Ectodermal cell (in vitro differentiated cells): ENCODE data around the gene GAK.

Source experiments
- H3K27ac ChIP-seq: 2 replicates; pipeline ENCODE4 v1.7.0; 2013; ENCODE audit warnings: mild to moderate bottlenecking, low read depth, low read length; ENCODE audit not compliant: insufficient read depth, poor library complexity, severe bottlenecking
- H3K27me3 ChIP-seq: 2 replicates; pipeline ENCODE4 v1.7.0; 2013; ENCODE audit warnings: mild to moderate bottlenecking, low read length; ENCODE audit not compliant: insufficient read depth, control insufficient read depth, poor library complexity, severe bottlenecking
- H3K36me3 ChIP-seq: one replicate; pipeline ENCODE4 v1.7.0; 2013; ENCODE audit warnings: low read length; ENCODE audit not compliant: control insufficient read depth, insufficient read depth
- H3K4me1 ChIP-seq: one replicate; pipeline ENCODE4 v1.7.0; 2013; ENCODE audit warnings: low read length; ENCODE audit not compliant: control insufficient read depth, insufficient read depth
- H3K4me3 ChIP-seq: 2 replicates; pipeline ENCODE4 v1.7.0; 2013; ENCODE audit warnings: low read depth, low read length, control low read depth; ENCODE audit not compliant: insufficient read depth
- H3K9me3 ChIP-seq: 2 replicates; pipeline ENCODE4 v1.7.0; 2013; ENCODE audit warnings: mild to moderate bottlenecking, low read length, moderate library complexity; ENCODE audit not compliant: control insufficient read depth
- WGBS, 2 experiments: methylation state at CpG; one replicate each; pipeline ENCODE4 v1.1.7; 2013; ENCODE audit warnings: missing lambda C conversion rate in 2 of 2; 5-methylcytosine and 5-hydroxymethylcytosine counted together

Gene GAK

DNA sequence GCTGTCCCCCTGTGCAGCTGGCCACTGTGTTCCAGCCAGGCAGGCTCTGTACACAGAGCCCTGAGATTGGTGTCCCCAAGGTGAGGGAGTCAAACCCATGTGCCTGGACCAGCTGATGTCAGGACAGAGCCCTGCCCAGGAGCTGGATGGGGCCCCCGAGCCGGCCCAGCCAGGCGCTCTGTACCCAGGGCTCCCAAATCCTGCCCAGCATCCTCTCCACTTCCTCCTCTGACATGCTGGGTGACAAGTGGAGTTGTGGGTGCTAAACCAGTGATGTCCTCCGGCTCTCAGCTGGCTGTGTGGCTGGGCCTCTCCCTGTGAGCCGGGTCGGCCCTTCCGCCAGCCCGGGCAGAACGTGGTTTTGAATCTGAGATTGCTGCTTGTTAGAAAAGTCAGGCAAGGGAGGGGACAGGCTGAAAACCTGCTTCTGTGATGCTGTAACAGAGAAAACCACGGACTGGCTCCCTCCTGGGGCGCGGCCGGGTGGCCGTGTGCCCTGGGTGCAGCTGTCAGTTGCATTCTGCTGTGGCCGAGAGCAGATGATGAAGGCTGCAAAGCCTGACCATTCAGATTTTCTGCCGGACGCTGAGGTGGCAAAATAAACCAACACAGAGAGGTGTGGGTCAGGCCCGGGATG, 98.3 kb downstream of the GAK start:
- Histone ChIP-seq H3K4me1 (no peaks in the 10 kb centered on the region), H3K27ac (no peak overlapping the region), H3K36me3 (no peaks in the 10 kb centered on the region), H3K9me3 (peaks cover 6% of the 10 kb centered on the region), H3K27me3 (peaks cover 2% of the 10 kb centered on the region), H3K4me3 (no peak overlapping the region)
- 93% methylated on average over 18 of the region's 18 CpGs for WGBS, 2 experiments

DNA sequence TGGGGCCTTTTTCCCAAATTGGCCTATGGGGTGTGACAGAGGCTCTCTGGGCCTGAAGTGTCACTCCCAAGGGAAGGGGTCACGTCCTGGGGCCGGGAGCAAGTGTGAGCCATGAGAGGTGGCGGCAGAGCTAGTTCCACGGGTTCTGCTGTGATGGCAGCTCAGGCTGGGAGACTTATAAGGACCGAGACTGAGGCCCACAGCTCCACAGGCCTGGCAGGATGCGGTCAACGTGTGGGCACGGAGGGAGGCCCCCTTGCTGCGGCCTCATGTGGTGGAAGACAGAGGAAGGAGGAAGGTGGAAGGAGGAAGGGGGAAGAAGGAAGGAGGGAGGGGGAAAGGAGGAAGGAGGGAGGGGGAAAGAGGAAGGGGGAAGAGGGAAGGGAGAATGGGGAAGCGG, 99.0 kb downstream of the GAK start:
- 83 to 85% methylated on average over 10 of the region's 10 CpGs for WGBS, 2 experiments
- Histone ChIP-seq H3K27me3 (peaks cover 9% of the 10 kb centered on the region), H3K4me3 (no peak overlapping the region), H3K27ac (no peak overlapping the region), H3K9me3 (peaks cover 3% of the 10 kb centered on the region), H3K36me3 (no peaks in the 10 kb centered on the region), H3K4me1 (no peaks in the 10 kb centered on the region)

DNA sequence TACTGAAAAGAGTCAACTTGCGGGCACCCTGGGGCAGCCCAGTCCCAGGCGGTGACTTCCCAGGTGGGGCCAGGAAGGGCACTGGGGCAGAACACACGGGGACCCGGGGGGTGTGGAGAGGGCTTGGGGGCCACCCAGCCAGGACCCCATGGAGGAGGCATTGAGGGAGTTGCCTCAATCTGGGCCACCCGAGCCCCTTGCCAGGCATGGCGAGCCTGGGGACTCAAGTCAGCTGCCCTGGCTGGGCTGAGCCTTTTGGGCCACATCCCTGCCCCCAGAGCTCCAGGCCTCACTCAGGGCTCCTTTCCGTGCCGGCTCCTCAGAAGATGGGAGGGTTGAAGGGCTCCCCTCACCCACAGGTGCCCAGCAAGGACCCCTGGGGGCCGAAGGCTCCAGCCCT, 99.6 kb downstream of the GAK start:
- no peaks in the 10 kb centered on the region for H3K4me1 ChIP-seq
- no peak overlapping the region for H3K4me3 ChIP-seq
- no peak overlapping the region for H3K27ac ChIP-seq
- peaks cover 15% of the 10 kb centered on the region for H3K27me3 ChIP-seq
- H3K9me3 ChIP-seq: peaks cover 3% of the 10 kb centered on the region
- 91 to 92% methylated on average over 9 of the region's 9 CpGs for WGBS, 2 experiments
- H3K36me3 ChIP-seq: no peaks in the 10 kb centered on the region

DNA sequence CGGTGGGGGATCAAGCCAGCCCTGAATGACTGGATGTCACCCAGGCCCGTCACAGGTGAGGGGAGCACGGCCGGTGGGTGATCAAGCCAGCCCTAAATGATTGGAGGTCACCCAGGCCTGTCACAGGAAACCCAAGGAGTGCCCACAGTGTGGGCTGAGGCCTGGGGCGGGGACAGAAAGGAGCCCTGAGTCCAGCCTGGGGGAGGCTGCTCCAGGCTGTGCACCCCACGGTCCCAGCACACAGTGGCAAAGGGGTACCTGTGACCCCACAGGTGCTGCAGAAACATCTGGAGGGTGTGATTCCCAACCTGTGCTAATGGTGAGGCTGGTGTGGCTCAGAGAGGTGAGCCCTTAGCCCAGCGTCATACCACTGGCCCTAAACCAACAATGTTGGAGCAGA, 100.0 kb downstream of the GAK start:
- Histone ChIP-seq H3K27ac (no peak overlapping the region), H3K4me1 (no peaks in the 10 kb centered on the region), H3K9me3 (no peaks in the 10 kb centered on the region), H3K4me3 (no peak overlapping the region), H3K36me3 (no peaks in the 10 kb centered on the region), H3K27me3 (peaks cover 19% of the 10 kb centered on the region)
- 89% methylated on average over 7 of the region's 7 CpGs for WGBS, 2 experiments

DNA sequence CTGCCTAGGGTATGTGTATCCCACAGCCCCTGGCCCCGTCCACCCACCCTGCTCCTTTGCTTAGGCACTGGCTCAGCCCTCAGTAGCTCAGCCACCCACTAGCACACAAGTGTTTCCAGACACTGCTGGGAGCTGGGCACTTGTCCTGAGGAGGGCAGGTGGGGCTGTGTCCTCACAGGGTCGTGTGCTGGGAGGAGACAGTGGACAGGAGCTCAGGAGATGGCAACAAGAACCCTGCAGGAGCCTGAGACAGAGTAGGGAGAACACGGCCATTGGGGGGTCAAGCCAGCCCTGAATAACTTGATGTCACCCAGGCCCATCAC, 100.7 kb downstream of the GAK start:
- Histone ChIP-seq H3K36me3 (no peaks in the 10 kb centered on the region), H3K4me1 (peaks cover 4% of the 10 kb centered on the region), H3K27ac (no peak overlapping the region), H3K4me3 (no peak overlapping the region), H3K9me3 (no peaks in the 10 kb centered on the region), H3K27me3 (peaks cover 26% of the 10 kb centered on the region)
- WGBS, 2 experiments: 60 to 65% methylated on average over 3 of the region's 3 CpGs

DNA sequence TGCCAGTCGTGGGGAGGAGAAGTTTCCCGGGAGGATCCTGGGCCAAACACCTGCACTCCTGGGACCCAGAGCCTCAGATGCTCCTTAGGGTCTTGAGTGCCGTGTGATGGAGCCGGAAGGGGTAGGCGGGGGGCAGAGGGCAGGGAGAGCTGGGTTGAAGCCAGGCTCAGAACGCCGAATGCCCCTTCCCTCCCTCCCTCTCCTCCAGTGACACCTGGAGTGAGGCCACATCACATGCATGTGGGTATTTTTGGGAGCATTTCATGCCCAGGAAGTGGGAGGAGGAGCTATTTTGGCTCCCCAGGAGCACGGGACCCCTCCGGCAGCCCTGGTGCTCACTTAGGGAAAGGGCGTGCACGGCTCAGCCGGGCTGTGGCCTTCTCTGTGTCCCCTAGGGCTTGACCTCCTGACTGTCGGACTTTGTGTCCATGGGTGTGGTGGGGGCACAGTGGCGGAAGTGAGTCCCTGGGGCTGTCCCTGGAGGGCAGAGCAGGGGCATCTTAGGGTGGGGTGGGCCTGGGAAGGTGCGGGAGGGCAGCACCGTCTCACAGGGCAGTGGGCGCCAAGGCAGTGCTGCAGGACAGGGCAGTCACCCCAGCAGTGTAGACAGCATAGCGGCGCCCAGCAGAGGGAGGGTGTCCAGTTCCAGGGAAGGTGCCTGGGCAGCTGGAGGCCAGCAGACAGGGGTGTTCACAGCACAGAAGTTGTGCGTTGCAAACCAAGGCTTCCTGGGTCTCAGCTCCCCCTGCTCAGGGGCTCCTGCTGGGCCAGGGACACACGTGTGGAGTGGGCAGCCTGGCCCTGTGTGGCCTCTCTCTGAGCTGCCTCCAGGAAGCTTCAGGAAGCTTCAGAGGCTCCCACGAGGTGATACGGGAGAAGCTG, 101.3 kb downstream of the GAK start:
- H3K36me3 ChIP-seq: no peaks in the 10 kb centered on the region
- H3K4me3 ChIP-seq: no peak overlapping the region
- no peak overlapping the region for H3K27ac ChIP-seq
- no peaks in the 10 kb centered on the region for H3K9me3 ChIP-seq
- H3K27me3 ChIP-seq: peaks cover 29% of the 10 kb centered on the region
- H3K4me1 ChIP-seq: peaks cover 4% of the 10 kb centered on the region
- 81 to 83% methylated on average over 23 of the region's 23 CpGs for WGBS, 2 experiments

DNA sequence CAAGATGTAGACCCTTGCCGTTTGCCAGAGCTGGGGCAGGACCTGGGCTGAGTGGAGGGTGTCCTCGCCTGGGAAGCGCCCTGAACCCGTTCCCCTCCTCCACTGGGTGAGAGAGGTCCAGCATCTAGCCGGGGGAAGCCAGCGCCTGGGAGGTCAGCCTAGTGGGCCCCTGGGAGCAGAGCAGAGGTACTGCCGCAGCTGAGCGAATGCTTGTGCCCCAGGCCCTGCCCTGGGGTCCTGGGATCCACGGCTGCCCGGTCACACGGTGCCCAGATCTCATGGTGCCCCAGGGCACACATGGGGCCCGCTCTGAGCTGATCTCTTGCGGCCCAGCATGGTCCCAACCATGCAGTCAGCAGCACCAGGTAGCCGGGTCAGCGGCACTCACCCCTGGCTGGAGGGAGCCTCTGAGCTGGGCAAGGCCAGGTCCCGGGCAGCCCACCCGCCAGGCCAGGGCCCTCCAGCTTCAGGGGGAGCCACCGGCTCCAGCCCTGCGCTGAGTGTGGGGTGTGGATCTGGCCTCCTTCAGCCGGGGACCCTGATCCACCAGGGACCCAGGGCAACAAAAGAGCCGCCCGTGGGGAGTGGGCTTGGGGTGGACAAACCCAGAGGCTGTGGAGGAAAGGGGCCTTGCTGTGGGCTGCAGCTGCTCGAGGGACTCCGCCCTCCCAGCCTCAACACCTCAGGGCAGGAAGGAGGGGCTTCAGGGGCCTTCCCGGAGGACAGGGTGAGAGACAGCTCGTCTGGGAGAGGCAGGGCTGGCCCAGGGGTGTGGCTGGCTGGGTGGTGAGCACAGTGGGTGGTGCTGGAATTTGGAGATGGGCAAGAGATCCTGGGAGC, 102.1 kb downstream of the GAK start:
- Histone ChIP-seq H3K9me3 (no peaks in the 10 kb centered on the region), H3K4me1 (peaks cover 8% of the 10 kb centered on the region), H3K27ac (no peak overlapping the region), H3K4me3 (no peak overlapping the region), H3K36me3 (no peaks in the 10 kb centered on the region), H3K27me3 (peaks cover 37% of the 10 kb centered on the region)
- WGBS, 2 experiments: 79% methylated on average over 26 of the region's 26 CpGs

DNA sequence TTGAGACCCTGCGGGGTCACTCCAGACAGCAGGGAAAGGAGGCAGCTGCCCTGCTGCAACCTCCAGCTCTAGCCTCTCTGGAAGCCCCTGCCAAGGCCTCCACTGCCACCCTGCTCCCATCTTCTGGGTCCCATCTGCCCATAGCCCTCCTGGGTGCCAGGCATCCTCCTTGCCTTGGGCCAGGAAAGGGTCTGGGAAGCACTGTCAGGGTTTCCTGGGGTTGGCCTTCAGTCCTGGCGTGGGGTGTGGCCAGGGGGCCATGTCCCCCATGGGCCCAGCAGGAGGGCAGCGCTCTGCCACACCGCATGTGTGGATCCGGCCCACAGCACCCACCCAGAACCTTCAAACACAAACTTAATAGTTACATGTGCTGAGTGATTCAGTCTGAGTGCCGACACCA, 102.8 kb downstream of the GAK start:
- Histone ChIP-seq H3K9me3 (no peaks in the 10 kb centered on the region), H3K27me3 (peaks cover 44% of the 10 kb centered on the region)
- 87 to 91% methylated on average over 6 of the region's 6 CpGs for whole genome bisulfite sequencing, 2 experiments

DNA sequence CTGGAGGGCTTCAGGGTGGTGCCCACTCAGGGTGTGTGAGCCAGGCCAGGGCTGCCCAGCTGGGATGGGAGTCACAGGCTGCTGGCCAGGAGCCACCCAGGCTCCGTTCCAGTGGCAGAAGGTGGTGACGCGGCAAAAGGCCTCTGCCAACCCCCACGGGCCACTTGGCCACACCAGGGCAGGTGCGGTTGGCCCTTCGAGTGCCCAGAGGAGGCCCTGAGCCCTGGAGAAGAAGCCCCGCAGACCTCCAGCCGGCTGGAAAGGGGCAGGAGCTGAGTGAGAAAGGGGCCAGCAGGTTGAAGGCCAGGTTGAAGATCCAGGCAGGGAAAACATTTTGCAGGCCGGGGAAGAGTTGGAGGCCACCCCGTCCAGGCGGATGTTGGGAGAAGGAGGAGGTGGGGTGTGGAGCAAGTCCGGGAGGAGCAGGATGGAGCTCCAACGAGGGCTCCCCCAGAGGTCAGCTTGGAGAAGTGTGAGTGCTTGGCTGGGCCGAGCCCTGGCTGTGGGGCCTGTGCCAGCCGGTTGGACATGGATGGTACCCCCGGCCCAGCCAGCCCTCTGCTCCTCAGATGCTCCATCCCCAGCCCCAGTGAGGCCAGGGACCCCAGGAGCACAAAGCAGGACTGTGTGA, 103.4 kb downstream of the GAK start:
- peaks cover 8% of the 10 kb centered on the region for H3K4me1 ChIP-seq
- no peaks in the 10 kb centered on the region for H3K36me3 ChIP-seq
- no peak overlapping the region for H3K4me3 ChIP-seq
- no peaks in the 10 kb centered on the region for H3K9me3 ChIP-seq
- peaks cover 50% of the 10 kb centered on the region for H3K27me3 ChIP-seq
- H3K27ac ChIP-seq: no peak overlapping the region
- whole genome bisulfite sequencing, 2 experiments: 68 to 70% methylated on average over 16 of the region's 16 CpGs

More for the DNA sequence above, 102.8 kb downstream of the GAK start:
- Histone ChIP-seq H3K4me1 (peaks cover 8% of the 10 kb centered on the region), H3K36me3 (no peaks in the 10 kb centered on the region), H3K4me3 (no peak overlapping the region), H3K27ac (no peak overlapping the region)
